Smooth muscle cell (in vitro differentiated cells): ENCODE data around the gene DIAPH3. TPM values are rescaled to one million over a fixed set of nuclear protein-coding genes. Genes with fewer than 3 reads are reported as not detected.

ENCODE experiments used
- DNase-seq: peaks from one replicate; lab custom pipeline; 2025; ENCODE audit not compliant: unreplicated experiment; lab: John Stamatoyannopoulos, UW
- H2AFZ ChIP-seq: fragments of 200-600 bp; sonication (generic); 2 replicates; pipeline ENCODE4 v1.6.0; 2016; ENCODE audit warnings: antibody characterized with exemption, low read depth, mild to moderate bottlenecking
- H3F3A ChIP-seq: fragments of 200-600 bp; sonication (generic); 2 replicates; pipeline ENCODE4 v1.6.0; 2017; ENCODE audit warnings: antibody characterized with exemption, low read depth
- H3K27ac ChIP-seq: fragments of 200-600 bp; sonication (generic); 2 replicates; pipeline ENCODE4 v1.5.1; 2016; ENCODE audit warnings: low read depth, mild to moderate bottlenecking
- H3K27me3 ChIP-seq: fragments of 200-600 bp; sonication (generic); 2 replicates; pipeline ENCODE4 v1.6.1; 2016; ENCODE audit warnings: low read depth, mild to moderate bottlenecking
- H3K36me3 ChIP-seq: fragments of 200-600 bp; sonication (generic); 2 replicates; pipeline ENCODE4 v1.5.1; 2016; ENCODE audit warnings: low read depth
- H3K4me1 ChIP-seq: fragments of 200-600 bp; sonication (generic); 2 replicates; pipeline ENCODE4 v1.5.1; 2016; ENCODE audit warnings: low read depth
- H3K4me2 ChIP-seq: fragments of 200-600 bp; sonication (generic); 2 replicates; pipeline ENCODE4 v1.6.0; 2016; ENCODE audit warnings: mild to moderate bottlenecking
- H3K4me3 ChIP-seq: fragments of 200-600 bp; sonication (generic); 2 replicates; pipeline ENCODE4 v1.5.1; 2016; ENCODE audit warnings: mild to moderate bottlenecking
- H3K79me2 ChIP-seq: fragments of 200-600 bp; sonication (generic); 2 replicates; pipeline ENCODE4 v1.6.0; 2016; ENCODE audit warnings: low read depth, mild to moderate bottlenecking
- H3K9ac ChIP-seq: fragments of 200-600 bp; sonication (generic); 2 replicates; pipeline ENCODE4 v1.6.0; 2016; ENCODE audit warnings: low read depth
- H3K9me3 ChIP-seq: fragments of 200-600 bp; sonication (generic); replicated peaks from 2 replicates; pipeline ENCODE4 v1.5.1; 2016; ENCODE audit warnings: low read depth
- H4K20me1 ChIP-seq: fragments of 200-600 bp; sonication (generic); 2 replicates; pipeline ENCODE4 v1.6.0; 2016; ENCODE audit warnings: low read depth
- WGBS: methylation state at CpG from one replicate; pipeline ENCODE4 v1.1.7; 2016; ENCODE audit warnings: low lambda C conversion rate; 5-methylcytosine and 5-hydroxymethylcytosine counted together
- polyA plus RNA-seq: library from polyadenylated mRNA; unstranded; fragments of >200 nt; fragmentation: Nextera tagmentation; extraction: Ambion mirVana; gene quantifications from 2 replicates; pipeline ENCODE4 v1.2.1, GENCODE V29; 2016
- total RNA-seq: library from RNA; depleted of rRNA; stranded (reverse); fragments of >200 nt; gene quantifications from 2 replicates; pipeline ENCODE4 v1.2.3, GENCODE V29; 2014
- TF ChIP-seq, protein P1 (sequence below): fragments of 200-600 bp; sonication (generic); IDR thresholded peaks from 2 replicates; pipeline ENCODE4 v1.5.1; 2017; ENCODE audit warnings: borderline replicate concordance, mild to moderate bottlenecking, antibody characterized with exemption; ENCODE audit not compliant: insufficient read depth, poor library complexity, severe bottlenecking

DIAPH3 gene
- total and polyA plus RNA-seq, 2 experiments from 2014 or later, result 6.8 to 9.5 TPM

DNA sequence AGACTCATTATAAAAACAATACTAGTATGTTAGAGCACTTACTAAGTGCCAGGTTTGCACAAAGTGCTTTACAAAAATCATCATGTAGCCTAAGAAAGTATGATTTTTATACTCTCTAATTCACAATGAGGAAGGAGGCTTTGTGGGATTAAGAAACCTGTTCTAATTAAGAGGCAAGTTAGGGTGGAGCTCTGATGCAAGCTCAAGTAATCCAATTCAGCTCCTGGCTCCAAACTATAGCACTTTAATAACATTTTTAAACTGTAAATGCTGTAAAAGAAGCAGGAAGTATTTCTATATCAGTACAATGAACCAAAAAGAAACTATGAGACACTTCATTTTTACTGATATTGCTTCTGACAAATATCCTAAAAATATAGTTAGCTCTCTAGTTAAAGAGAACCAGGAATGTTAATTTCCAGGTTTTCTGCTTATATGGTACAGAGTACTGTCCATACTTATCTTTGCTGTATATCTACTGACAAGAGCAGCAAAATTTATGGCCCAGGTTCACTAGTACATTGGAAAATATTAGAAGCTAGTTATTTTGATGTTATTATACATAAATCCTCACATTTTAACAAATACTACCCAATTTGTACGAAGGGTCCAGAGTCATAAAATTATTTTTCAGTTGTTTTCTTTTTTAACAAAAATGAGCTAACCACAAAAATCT is 482.0 kb downstream of the DIAPH3 start:
- 100% methylated on average over 1 of the region's 1 CpG for WGBS

DNA sequence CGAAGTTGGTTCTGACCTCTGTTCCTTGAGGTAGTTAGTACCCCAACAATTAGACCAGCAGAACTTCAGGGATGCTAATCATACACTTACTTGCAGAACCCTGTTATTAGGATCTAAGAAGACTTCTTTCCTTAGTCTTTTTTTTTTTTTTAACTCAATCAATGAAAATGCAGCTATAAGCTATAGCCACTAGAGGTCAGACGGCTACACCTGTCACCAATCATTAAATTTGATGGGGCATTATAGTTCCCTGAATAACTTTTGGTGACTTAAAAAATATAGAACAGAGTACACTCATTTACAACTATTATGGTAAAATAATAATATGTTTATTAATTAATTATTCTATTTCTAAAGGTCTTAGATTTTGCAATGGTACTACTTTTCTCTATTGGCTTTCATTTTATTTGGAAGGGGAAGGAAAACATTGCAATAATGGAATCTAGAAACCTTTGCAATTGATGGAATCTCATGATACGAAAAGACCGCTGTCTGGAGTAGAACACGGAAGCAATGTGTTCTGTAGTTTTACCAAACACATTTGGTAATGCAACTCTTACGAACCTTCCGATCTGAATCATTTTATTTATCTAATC is 483.2 kb downstream of the DIAPH3 start:
- Histone ChIP-seq H3K4me3 (no peak overlapping the region), H3K4me2 (no peak overlapping the region), H2AFZ (no peak overlapping the region), H3K9me3 (no peaks in the 10 kb centered on the region), H3K36me3 (no peaks in the 10 kb centered on the region), H3K9ac (no peak overlapping the region), H4K20me1 (no peaks in the 10 kb centered on the region), H3K27ac (no peak overlapping the region), H3F3A (no peaks in the 10 kb centered on the region), H3K27me3 (no peaks in the 10 kb centered on the region), H3K79me2 (no peaks in the 10 kb centered on the region), H3K4me1 (peaks cover 14% of the 10 kb centered on the region)
- WGBS, result 62% methylated on average over 7 of the region's 7 CpGs
- DNase-seq, result no peak
- TF ChIP-seq, protein P1, sequence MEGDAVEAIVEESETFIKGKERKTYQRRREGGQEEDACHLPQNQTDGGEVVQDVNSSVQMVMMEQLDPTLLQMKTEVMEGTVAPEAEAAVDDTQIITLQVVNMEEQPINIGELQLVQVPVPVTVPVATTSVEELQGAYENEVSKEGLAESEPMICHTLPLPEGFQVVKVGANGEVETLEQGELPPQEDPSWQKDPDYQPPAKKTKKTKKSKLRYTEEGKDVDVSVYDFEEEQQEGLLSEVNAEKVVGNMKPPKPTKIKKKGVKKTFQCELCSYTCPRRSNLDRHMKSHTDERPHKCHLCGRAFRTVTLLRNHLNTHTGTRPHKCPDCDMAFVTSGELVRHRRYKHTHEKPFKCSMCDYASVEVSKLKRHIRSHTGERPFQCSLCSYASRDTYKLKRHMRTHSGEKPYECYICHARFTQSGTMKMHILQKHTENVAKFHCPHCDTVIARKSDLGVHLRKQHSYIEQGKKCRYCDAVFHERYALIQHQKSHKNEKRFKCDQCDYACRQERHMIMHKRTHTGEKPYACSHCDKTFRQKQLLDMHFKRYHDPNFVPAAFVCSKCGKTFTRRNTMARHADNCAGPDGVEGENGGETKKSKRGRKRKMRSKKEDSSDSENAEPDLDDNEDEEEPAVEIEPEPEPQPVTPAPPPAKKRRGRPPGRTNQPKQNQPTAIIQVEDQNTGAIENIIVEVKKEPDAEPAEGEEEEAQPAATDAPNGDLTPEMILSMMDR, result peak; percentile 70

More for the DNA sequence above, 482.0 kb downstream of the DIAPH3 start:
- H3K27me3 ChIP-seq, result no peaks in the 10 kb centered on the region
- no peaks in the 10 kb centered on the region for H3F3A ChIP-seq
- H3K27ac ChIP-seq, result no peak overlapping the region
- TF ChIP-seq, protein P1, result no peak
- no peaks in the 10 kb centered on the region for H3K36me3 ChIP-seq
- H3K4me1 ChIP-seq, result peaks cover 21% of the 10 kb centered on the region
- H4K20me1 ChIP-seq, result no peaks in the 10 kb centered on the region
- no peak overlapping the region for H3K9ac ChIP-seq
- H2AFZ ChIP-seq, result no peak overlapping the region
- H3K4me3 ChIP-seq, result no peak overlapping the region
- no peak for DNase-seq
- no peak overlapping the region for H3K4me2 ChIP-seq
- H3K79me2 ChIP-seq, result no peaks in the 10 kb centered on the region
- H3K9me3 ChIP-seq, result no peaks in the 10 kb centered on the region

DNA sequence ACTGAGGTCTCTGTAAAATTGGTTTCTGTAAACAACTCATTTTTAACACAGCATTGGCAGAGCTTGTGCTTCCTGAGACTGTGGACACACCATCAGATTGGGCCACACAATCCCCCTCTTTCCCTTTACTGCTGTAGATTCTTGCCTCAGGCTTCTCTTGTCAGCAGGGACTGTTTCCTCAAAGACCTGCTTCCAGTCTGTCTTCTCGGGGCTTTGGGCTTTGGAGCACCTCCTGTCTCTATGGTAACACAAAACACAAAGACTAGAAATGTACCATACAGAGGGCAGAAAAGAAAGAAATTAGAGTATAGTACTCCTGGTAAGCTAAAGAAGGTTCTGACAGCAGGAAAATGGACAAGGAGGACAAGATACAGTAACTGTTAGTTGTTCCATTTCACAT is 484.5 kb downstream of the DIAPH3 start:
- Histone ChIP-seq H3K9ac (no peak overlapping the region), H3K9me3 (no peaks in the 10 kb centered on the region), H3K79me2 (no peaks in the 10 kb centered on the region), H2AFZ (no peak overlapping the region), H3K27ac (no peak overlapping the region), H3K36me3 (no peaks in the 10 kb centered on the region), H4K20me1 (no peaks in the 10 kb centered on the region), H3K4me3 (no peak overlapping the region), H3K4me2 (no peak overlapping the region), H3K4me1 (peaks cover 11% of the 10 kb centered on the region), H3K27me3 (no peaks in the 10 kb centered on the region), H3F3A (no peaks in the 10 kb centered on the region)
- TF ChIP-seq, protein P1, result no peak
- DNase-seq, result no peak
- 18% methylated on average over 1 of the region's 1 CpG for WGBS
